Measurements from ENCODE around the gene FGFRL1.

Gene FGFRL1

DNA sequence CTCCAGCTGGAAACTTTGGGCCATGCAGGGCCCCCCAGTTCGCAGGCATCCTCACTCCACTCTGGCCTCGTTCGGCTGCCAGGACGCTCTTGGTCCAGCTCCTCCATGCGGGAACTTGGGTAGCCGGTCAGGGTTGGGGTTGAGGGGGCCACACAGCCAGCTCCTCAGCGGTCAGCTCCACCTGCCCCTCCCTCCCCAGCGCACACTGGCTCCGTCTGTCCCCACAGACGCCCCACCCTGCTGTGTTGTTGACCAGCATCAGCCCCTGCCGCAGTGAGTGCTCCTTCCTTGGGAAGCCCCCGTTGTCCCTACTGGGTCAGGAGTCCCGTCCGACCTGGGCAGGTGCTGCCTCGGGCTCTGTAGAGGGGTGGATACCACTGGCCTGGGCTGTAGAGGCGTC, 5.8 kb downstream of the FGFRL1 start:
- H3K36me3 ChIP-seq (ENCODE audit: insufficient read depth): no peaks in the 10 kb centered on the region
- H2AFZ ChIP-seq (ENCODE audit: low read depth): no peak overlapping the region
- no peak overlapping the region for H3K27ac ChIP-seq
- H3K79me2 ChIP-seq (ENCODE audit: insufficient read depth, low read depth): no peaks in the 10 kb centered on the region
- H3K4me1 ChIP-seq (ENCODE audit: low read depth, poor library complexity, severe bottlenecking): no peaks in the 10 kb centered on the region
- TF ChIP-seq, protein P1, sequence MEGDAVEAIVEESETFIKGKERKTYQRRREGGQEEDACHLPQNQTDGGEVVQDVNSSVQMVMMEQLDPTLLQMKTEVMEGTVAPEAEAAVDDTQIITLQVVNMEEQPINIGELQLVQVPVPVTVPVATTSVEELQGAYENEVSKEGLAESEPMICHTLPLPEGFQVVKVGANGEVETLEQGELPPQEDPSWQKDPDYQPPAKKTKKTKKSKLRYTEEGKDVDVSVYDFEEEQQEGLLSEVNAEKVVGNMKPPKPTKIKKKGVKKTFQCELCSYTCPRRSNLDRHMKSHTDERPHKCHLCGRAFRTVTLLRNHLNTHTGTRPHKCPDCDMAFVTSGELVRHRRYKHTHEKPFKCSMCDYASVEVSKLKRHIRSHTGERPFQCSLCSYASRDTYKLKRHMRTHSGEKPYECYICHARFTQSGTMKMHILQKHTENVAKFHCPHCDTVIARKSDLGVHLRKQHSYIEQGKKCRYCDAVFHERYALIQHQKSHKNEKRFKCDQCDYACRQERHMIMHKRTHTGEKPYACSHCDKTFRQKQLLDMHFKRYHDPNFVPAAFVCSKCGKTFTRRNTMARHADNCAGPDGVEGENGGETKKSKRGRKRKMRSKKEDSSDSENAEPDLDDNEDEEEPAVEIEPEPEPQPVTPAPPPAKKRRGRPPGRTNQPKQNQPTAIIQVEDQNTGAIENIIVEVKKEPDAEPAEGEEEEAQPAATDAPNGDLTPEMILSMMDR (conservative IDR thresholded peaks at IDR 0.05; ENCODE audit: low read depth, low read length): no peak
- no peak overlapping the region for H3K4me2 ChIP-seq
- H4K20me1 ChIP-seq (ENCODE audit: insufficient read depth): no peaks in the 10 kb centered on the region
- no peaks in the 10 kb centered on the region for H3K27me3 ChIP-seq (ENCODE audit: insufficient read depth, low read depth)
- H3K9ac ChIP-seq: no peak overlapping the region
- no peak overlapping the region for H3K4me3 ChIP-seq (IDR thresholded peaks at IDR 0.05; ENCODE audit: insufficient read depth, low read depth, low read length)

DNA sequence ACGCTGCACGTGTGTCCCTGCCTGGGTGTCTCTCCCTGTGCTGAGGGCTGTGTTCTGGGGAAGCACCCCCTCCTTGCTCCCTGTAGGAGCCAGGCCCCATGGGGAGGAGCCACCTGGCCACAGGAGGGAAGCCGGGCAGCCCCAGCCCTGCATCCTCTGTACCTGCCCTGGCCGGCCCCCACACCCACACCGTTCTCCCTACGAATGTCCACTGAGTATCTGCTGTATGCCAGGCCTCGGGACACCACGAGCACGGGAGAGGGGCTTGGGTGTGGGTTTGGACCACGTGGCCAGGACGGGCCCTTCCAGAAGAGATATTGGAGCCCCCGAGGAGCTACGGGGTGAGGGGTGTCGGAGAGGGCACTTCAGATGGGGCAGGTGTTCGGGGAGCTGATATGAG, 6.3 kb downstream of the FGFRL1 start:
- TF ChIP-seq, protein P1 (conservative IDR thresholded peaks at IDR 0.05; ENCODE audit: low read depth, low read length): no peak
- no peaks in the 10 kb centered on the region for H3K36me3 ChIP-seq (ENCODE audit: insufficient read depth)
- no peak overlapping the region for H3K4me3 ChIP-seq (IDR thresholded peaks at IDR 0.05; ENCODE audit: insufficient read depth, low read depth, low read length)
- no peaks in the 10 kb centered on the region for H3K4me1 ChIP-seq (ENCODE audit: low read depth, poor library complexity, severe bottlenecking)
- H3K79me2 ChIP-seq (ENCODE audit: insufficient read depth, low read depth): no peaks in the 10 kb centered on the region
- H3K27ac ChIP-seq: no peak overlapping the region
- H3K4me2 ChIP-seq: no peak overlapping the region
- no peak overlapping the region for H3K9ac ChIP-seq
- H3K27me3 ChIP-seq (ENCODE audit: insufficient read depth, low read depth): no peaks in the 10 kb centered on the region
- no peaks in the 10 kb centered on the region for H4K20me1 ChIP-seq (ENCODE audit: insufficient read depth)
- no peak overlapping the region for H2AFZ ChIP-seq (ENCODE audit: low read depth)

DNA sequence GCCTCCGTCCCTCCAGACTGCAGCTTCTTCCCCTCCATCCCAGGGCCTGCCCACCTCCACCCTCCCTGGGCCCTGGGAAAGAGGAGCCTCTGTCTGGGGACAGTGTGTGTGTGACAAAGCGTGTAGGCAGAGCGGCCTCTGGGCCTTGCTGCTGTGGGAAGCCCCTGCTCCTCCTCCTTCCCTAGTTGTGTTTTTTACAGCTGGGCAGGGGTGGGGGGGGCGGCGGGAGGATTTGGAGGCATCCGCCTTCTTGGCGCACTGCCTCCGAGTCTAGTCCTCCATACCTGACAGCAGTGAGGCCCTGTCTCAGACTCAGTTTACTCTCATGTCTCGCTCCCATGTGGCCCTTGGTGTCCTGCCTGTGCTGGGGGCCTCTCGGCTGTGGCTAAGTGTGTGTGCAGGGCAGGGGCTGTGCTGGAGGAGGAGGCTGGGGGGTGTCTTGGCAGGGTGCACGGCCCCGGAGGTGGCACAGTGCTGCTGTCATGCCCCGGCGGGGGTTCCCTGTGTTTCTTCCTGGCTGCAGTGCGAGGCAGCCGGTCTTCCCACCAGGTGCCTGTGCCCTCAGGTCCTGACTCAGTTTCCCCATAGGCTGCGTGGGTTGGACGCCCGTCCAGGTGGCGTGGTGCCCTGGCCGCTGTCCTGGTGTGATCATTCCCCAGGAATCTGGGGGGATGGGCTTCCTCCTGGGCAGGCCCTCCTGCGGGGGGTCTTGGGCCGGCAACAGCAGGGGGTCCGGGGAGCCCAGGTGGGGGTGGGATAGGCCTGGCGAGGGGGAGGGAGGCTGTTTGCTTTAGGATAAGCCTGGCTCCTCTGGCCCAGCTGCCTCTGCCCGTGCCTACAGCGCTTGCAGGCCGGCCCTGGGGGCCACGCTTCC, 7.0 kb downstream of the FGFRL1 start:
- Histone ChIP-seq H3K9ac (no peak overlapping the region), H3K4me3 (IDR thresholded peaks at IDR 0.05; ENCODE audit: insufficient read depth, low read depth, low read length) (no peak overlapping the region), H2AFZ (ENCODE audit: low read depth) (no peak overlapping the region)

DNA sequence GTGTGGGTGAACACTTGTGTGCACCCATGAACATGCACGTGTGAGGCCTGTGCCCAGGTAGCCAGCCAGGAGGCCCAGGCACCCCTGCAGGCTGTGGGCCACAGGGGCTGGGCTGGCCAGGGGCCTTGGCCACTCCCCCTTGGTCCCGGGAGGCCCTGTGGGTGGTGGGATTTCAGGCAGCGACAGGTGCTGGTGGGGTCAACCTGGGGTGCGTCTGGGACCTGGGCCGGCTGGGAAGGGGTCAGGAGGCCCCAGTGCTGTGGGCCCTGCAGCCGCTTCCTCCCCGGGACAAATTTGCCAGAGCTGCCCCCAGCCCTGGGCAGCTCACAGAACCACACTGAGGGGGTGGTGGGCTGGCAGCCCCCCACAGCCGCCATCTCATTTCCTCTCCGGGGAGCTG, 7.9 kb downstream of the FGFRL1 start:
- no peaks in the 10 kb centered on the region for H3K79me2 ChIP-seq (ENCODE audit: insufficient read depth, low read depth)
- H2AFZ ChIP-seq (ENCODE audit: low read depth): no peak overlapping the region
- H3K9ac ChIP-seq: no peak overlapping the region
- H3K4me1 ChIP-seq (ENCODE audit: low read depth, poor library complexity, severe bottlenecking): no peaks in the 10 kb centered on the region
- H3K36me3 ChIP-seq (ENCODE audit: insufficient read depth): no peaks in the 10 kb centered on the region
- TF ChIP-seq, protein P1 (conservative IDR thresholded peaks at IDR 0.05; ENCODE audit: low read depth, low read length): no peak
- no peak overlapping the region for H3K4me3 ChIP-seq (IDR thresholded peaks at IDR 0.05; ENCODE audit: insufficient read depth, low read depth, low read length)
- H3K27ac ChIP-seq: no peak overlapping the region
- H4K20me1 ChIP-seq (ENCODE audit: insufficient read depth): no peaks in the 10 kb centered on the region
- no peak overlapping the region for H3K4me2 ChIP-seq
- no peaks in the 10 kb centered on the region for H3K27me3 ChIP-seq (ENCODE audit: insufficient read depth, low read depth)

More for the DNA sequence above, 7.0 kb downstream of the FGFRL1 start:
- TF ChIP-seq, protein P1 (conservative IDR thresholded peaks at IDR 0.05; ENCODE audit: low read depth, low read length): no peak
- Histone ChIP-seq H4K20me1 (ENCODE audit: insufficient read depth) (no peaks in the 10 kb centered on the region), H3K79me2 (ENCODE audit: insufficient read depth, low read depth) (no peaks in the 10 kb centered on the region), H3K27ac (no peak overlapping the region), H3K4me1 (ENCODE audit: low read depth, poor library complexity, severe bottlenecking) (no peaks in the 10 kb centered on the region), H3K4me2 (no peak overlapping the region), H3K36me3 (ENCODE audit: insufficient read depth) (no peaks in the 10 kb centered on the region), H3K27me3 (ENCODE audit: insufficient read depth, low read depth) (no peaks in the 10 kb centered on the region)
